ENCODE data around the gene TTC9B. TPM values are rescaled to one million over a fixed set of nuclear protein-coding genes. Genes with fewer than 3 reads are reported as not detected.
"Not testable (repeated sequence)": the region's sequence is repeated elsewhere in the genome, so short reads cannot be mapped to it uniquely, and the experiment has no call there.

TTC9B gene
- total and polyA plus RNA-seq, 2 donors: 0.13 to 0.21 TPM

DNA sequence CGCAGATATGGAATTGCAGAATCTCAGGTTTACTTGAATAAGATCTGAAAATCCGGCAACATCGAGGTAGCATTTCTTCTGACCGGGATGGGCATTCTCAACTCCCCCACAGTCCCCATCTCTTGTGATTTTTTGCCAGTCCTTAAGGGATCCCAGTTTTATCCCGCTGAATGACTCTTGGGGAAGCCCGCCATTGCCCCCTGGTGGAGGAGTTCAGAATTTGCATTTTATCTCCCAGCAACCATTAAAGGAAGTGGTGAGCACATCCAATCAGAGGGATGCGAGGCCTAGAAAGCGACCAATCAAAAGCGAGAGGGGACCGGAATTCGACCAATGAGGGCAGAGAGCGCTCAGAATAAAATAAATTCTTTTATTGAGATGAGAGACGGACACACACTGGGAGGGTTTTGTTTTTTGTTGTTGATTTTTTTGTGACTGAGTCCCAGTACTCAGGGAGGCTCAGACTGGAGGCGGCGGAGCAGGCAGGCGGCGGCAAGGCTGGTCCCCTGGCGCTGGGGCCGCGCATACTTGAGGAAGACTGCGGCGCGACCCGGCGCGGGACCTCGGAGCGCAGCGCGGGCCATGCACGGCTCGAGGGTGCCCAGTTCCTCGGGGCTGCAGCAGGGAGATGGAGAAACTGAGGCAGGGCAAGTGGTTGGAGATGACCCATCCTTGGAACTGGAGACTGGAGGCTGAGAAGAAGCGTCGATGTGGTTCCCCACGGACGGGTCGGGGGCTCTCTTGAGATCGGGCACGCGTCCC lies 3.9 kb upstream of the TTC9B start:
- H3K27ac ChIP-seq (ENCODE audit: low read depth): no peak overlapping the region
- peak; percentile 48 for DNase-seq (ENCODE audit: extremely low spot score)
- H3K36me3 ChIP-seq (ENCODE audit: insufficient read depth): no peaks in the 10 kb centered on the region
- 65% methylated on average over 41 of the region's 41 CpGs for WGBS
- no peaks in the 10 kb centered on the region for H3K4me1 ChIP-seq (ENCODE audit: insufficient read depth)
- no peak overlapping the region for H3K4me3 ChIP-seq (ENCODE audit: low read depth, low read length)

DNA sequence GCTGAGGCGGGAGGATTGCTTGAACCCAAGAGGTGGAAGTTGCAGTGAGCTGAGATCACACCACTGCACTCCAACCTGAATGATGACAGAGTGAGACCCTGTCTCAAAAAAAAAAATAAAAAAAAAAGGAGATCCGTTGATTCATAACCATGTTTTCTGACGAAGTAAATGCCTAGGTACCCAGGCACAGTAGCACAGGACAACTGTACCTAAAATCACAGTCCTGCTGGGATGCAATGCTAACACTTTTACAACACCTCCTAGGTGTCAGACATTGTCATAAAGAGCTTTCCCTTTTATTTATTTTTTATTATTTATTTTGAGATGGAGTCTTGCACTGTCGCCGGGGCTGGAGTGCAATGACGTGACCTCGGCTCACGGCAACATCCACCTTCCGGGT lies 2.5 kb upstream of the TTC9B start:
- WGBS: 86% methylated on average over 9 of the region's 9 CpGs
- Histone ChIP-seq H3K4me3 (ENCODE audit: low read depth, low read length) (no peak overlapping the region), H3K4me1 (ENCODE audit: insufficient read depth) (no peaks in the 10 kb centered on the region)

GRCh38 chr19:40219721-40220276 lies 1.6 kb upstream of the TTC9B start:
- H3K4me1 ChIP-seq (ENCODE audit: insufficient read depth): no peaks in the 10 kb centered on the region
- 28% methylated on average over 8 of the region's 8 CpGs for WGBS
- no peaks in the 10 kb centered on the region for H3K36me3 ChIP-seq (ENCODE audit: insufficient read depth)
- no peak for DNase-seq (ENCODE audit: extremely low spot score)
- no peak overlapping the region for H3K4me3 ChIP-seq (ENCODE audit: low read depth, low read length)
- H3K27ac ChIP-seq (ENCODE audit: low read depth): no peak overlapping the region

More for the DNA sequence above, 2.5 kb upstream of the TTC9B start:
- no peak overlapping the region for H3K27ac ChIP-seq (ENCODE audit: low read depth)
- H3K36me3 ChIP-seq (ENCODE audit: insufficient read depth): no peaks in the 10 kb centered on the region
- DNase-seq (ENCODE audit: extremely low spot score): no peak

DNA sequence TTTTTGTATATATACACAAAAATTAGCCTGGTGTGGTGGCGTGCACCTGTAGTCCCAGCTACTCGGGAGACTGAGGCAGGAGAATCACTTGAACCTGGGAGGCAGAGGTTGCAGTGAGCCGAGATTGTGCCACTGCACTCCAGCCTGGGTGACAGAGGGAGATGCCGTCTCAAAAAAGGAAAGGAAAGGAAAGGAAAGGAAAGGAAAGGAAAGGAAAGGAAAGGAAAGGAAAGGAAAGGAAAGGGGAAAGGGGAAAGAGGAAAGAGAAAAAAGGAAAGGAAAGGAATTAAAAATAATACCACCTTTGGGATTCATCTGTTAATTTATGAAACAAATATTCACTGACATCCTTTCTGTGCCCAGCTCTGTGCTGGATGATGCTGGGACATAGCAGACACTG lies 845 bp upstream of the TTC9B start:
- DNase-seq (ENCODE audit: extremely low spot score); H3K4me3 ChIP-seq (ENCODE audit: low read depth, low read length); H3K36me3 ChIP-seq (ENCODE audit: insufficient read depth); H3K4me1 ChIP-seq (ENCODE audit: insufficient read depth); H3K27ac ChIP-seq (ENCODE audit: low read depth): not testable (repeated sequence)
- 84% methylated on average over 4 of the region's 4 CpGs for WGBS

DNA sequence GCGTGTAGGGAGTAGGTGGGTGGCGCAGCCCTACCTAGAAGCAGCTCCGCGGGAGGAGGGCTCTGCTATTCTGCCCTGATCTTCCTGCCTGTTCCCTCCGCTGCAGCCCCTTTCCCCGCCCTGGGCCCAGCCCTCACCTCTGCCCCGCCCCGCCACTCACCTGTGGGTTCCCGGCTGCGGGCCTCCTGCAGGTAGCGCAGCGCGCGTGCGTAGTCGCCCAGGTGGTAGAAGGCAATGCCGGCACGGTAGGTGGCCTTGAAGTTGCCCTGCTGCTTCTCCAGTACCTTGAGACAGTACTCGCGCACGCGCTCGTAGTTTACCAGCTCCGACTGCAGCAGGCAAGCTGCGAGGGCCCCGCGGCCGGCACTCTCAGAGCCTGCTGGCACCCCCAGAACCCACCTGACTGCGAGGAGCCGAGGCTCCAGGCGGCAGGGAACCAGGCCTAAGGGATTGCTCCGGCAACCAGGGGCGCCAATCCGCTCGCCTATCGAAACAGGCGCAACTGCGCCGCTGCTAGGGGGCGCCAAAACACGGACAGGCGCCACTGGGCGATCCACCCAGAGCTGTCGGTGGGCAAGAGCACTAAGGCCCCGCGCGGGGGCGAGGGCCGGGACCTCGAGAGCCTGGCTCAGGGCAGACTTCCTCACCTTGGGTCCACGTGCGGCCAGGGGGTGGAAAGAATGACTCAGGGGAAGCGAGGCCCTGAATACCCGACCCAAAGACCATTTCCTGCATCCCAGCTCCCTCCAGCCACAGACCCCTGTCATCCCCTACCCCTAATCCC lies 965 bp downstream of the TTC9B start:
- H3K4me3 ChIP-seq (ENCODE audit: low read depth, low read length): no peak overlapping the region
- H3K27ac ChIP-seq (ENCODE audit: low read depth): no peak overlapping the region
- DNase-seq (ENCODE audit: extremely low spot score): no peak
- 8% methylated on average over 54 of the region's 54 CpGs for WGBS
- no peaks in the 10 kb centered on the region for H3K36me3 ChIP-seq (ENCODE audit: insufficient read depth)
- H3K4me1 ChIP-seq (ENCODE audit: insufficient read depth): no peaks in the 10 kb centered on the region

DNA sequence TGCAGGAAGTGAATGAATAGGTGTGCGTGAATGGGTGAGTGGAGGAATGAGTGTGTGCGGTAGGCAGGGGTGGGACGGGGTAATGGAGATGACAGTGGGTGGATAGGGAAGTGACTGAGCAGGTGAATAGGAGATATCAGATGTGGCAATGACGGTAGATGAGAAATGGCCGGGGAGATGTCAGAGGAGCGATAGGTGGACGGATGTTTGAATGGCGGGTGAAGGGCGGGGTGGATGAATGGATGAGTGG lies 1.5 kb downstream of the TTC9B start:
- Histone ChIP-seq H3K27ac (ENCODE audit: low read depth) (no peak overlapping the region), H3K36me3 (ENCODE audit: insufficient read depth) (no peaks in the 10 kb centered on the region), H3K4me3 (ENCODE audit: low read depth, low read length) (no peak overlapping the region), H3K4me1 (ENCODE audit: insufficient read depth) (no peaks in the 10 kb centered on the region)
- 36% methylated on average over 9 of the region's 9 CpGs for WGBS
- DNase-seq (ENCODE audit: extremely low spot score): no peak

- no peaks in the 10 kb centered on the region for H3K4me1 ChIP-seq (ENCODE audit: insufficient read depth)
- WGBS: 47% methylated on average over 23 of the region's 23 CpGs
- no peak for DNase-seq (ENCODE audit: extremely low spot score)
- no peak overlapping the region for H3K4me3 ChIP-seq (ENCODE audit: low read depth, low read length)
- H3K36me3 ChIP-seq (ENCODE audit: insufficient read depth): no peaks in the 10 kb centered on the region
- H3K27ac ChIP-seq (ENCODE audit: low read depth): no peak overlapping the region
Measured at GRCh38 chr19:40216013-40216776, 2.0 kb downstream of the TTC9B start.

DNA sequence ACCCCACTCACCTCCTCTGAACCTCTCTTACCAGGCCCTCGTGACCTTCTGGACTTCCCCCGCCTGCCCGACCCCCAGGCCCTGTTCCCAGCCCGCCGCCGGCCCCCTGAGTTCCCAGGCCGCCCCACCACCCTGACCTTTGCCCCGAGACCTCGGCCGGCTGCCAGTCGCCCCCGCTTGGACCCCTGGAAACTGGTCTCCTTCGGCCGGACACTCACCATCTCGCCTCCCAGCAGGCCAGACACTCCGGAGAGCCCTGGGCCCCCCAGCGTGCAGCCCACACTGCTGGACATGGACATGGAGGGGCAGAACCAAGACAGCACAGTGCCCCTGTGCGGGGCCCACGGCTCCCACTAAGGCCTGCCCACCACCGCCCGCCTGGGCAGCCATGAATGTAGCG lies 3.2 kb downstream of the TTC9B start:
- Histone ChIP-seq H3K27ac (ENCODE audit: low read depth) (no peak overlapping the region), H3K4me3 (ENCODE audit: low read depth, low read length) (no peak overlapping the region), H3K36me3 (ENCODE audit: insufficient read depth) (no peaks in the 10 kb centered on the region), H3K4me1 (ENCODE audit: insufficient read depth) (no peaks in the 10 kb centered on the region)
- no peak for DNase-seq (ENCODE audit: extremely low spot score)
- WGBS: 91% methylated on average over 22 of the region's 22 CpGs

DNA sequence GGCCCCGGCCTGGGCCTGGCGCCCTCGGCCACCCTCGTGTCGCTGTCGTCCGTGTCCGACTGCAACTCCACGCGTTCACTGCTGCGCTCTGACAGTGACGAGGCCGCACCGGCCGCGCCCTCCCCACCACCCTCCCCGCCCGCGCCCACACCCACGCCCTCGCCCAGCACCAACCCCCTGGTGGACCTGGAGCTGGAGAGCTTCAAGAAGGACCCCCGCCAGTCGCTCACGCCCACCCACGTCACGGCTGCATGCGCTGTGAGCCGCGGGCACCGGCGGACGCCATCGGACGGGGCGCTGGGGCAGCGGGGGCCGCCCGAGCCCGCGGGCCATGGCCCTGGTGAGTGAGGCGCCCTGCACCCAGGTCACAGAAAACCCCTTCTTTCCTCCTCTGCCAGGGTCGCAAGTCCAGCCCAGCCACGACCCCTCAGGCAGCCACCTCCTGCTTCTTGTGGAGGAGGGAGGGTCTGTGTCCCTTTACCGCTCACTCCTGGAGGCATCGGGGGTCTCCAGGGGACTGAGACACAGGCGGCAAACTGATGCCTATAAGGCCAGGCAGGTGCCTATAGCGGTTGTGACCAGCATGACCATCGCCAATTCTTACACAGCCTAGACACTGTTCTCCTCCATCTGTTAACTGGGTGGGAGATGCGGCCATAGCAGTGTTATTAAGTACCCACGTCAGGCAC lies 4.2 kb downstream of the TTC9B start:
- 92% methylated on average over 50 of the region's 50 CpGs for WGBS
- DNase-seq (ENCODE audit: extremely low spot score): no peak
- no peaks in the 10 kb centered on the region for H3K36me3 ChIP-seq (ENCODE audit: insufficient read depth)

DNA sequence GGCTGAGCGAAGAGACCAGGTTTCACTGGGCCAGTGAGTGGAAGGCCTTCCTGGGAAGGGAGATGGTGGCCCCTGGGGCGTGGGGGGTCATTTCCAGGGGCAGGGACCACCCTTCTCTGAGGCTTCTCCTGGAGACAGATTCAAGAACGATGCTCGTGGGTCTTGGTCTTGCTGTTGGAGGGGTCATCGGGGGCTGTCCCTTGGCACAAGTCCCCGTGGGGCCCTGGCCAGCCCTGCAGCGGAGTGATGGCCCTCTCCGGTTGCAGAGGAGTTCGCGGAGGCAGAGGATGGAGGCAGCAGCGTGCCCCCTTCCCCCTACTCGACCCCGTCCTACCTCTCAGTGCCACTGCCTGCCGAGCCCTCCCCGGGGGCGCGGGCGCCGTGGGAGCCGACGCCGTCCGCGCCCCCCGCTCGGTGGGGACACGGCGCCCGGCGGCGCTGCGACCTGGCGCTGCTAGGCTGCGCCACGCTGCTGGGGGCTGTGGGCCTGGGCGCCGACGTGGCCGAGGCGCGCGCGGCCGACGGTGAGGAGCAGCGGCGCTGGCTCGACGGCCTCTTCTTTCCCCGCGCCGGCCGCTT lies 4.8 kb downstream of the TTC9B start:
- DNase-seq (ENCODE audit: extremely low spot score): no peak
- no peaks in the 10 kb centered on the region for H3K4me1 ChIP-seq (ENCODE audit: insufficient read depth)
- H3K36me3 ChIP-seq (ENCODE audit: insufficient read depth): no peaks in the 10 kb centered on the region
- no peak overlapping the region for H3K27ac ChIP-seq (ENCODE audit: low read depth)
- H3K4me3 ChIP-seq (ENCODE audit: low read depth, low read length): no peak overlapping the region
- WGBS: 90% methylated on average over 53 of the region's 53 CpGs

More for the DNA sequence above, 4.2 kb downstream of the TTC9B start:
- H3K27ac ChIP-seq (ENCODE audit: low read depth): no peak overlapping the region
- no peaks in the 10 kb centered on the region for H3K4me1 ChIP-seq (ENCODE audit: insufficient read depth)
- H3K4me3 ChIP-seq (ENCODE audit: low read depth, low read length): no peak overlapping the region

DNA sequence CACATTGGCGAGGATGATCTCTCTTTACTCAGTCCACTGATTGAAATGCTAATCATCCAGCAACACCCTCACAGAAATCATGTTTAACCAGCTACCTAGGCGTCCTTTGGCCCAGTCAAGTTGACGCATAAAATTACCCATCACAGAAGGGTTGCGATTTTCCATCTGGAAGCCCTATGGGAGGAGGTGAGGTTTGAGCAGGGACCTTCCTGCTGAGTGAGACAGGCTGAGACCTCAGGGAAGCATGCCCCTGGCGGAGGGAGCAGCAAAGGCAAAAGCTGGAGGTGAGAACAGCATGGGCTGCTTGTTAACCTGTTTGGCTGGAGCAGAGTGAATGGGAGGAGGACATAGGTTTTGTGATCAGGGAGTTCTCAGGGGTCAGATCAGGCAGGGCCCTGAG lies 7.3 kb downstream of the TTC9B start:
- no peak overlapping the region for H3K4me3 ChIP-seq (ENCODE audit: low read depth, low read length)
- no peak for DNase-seq (ENCODE audit: extremely low spot score)
- H3K27ac ChIP-seq (ENCODE audit: low read depth): no peak overlapping the region
- 88% methylated on average over 5 of the region's 5 CpGs for WGBS
- H3K36me3 ChIP-seq (ENCODE audit: insufficient read depth): no peaks in the 10 kb centered on the region
- H3K4me1 ChIP-seq (ENCODE audit: insufficient read depth): no peaks in the 10 kb centered on the region

- DNase-seq (ENCODE audit: extremely low spot score): no peak
- Histone ChIP-seq H3K4me1 (ENCODE audit: insufficient read depth) (no peaks in the 10 kb centered on the region), H3K4me3 (ENCODE audit: low read depth, low read length) (no peak overlapping the region), H3K36me3 (ENCODE audit: insufficient read depth) (no peaks in the 10 kb centered on the region), H3K27ac (ENCODE audit: low read depth) (no peak overlapping the region)
- WGBS: 96% methylated on average over 5 of the region's 5 CpGs
Measured at GRCh38 chr19:40208602-40209001, 9.6 kb downstream of the TTC9B start.

- no peak overlapping the region for H3K27ac ChIP-seq (ENCODE audit: low read depth)
- no peaks in the 10 kb centered on the region for H3K36me3 ChIP-seq (ENCODE audit: insufficient read depth)
- no peaks in the 10 kb centered on the region for H3K4me1 ChIP-seq (ENCODE audit: insufficient read depth)
- no peak for DNase-seq (ENCODE audit: extremely low spot score)
- 98% methylated on average over 21 of the region's 21 CpGs for WGBS
- H3K4me3 ChIP-seq (ENCODE audit: low read depth, low read length): no peak overlapping the region
Measured at GRCh38 chr19:40205760-40206159, 12.4 kb downstream of the TTC9B start.
